GM12872 (cell line): Measurements from ENCODE around the gene CDKN2AIP.

Experiments used
- TF ChIP-seq, protein P1 (sequence below): IDR thresholded peaks from 3 replicates; pipeline ENCODE4 v1.5.1; 2011; ENCODE audit warnings: low read depth, mild to moderate bottlenecking, low read length, moderate library complexity; ENCODE audit not compliant: insufficient read depth

The CDKN2AIP gene

GRCh38 chr4:183407635-183408464, 36.6 kb upstream of the CDKN2AIP start:
- TF ChIP-seq, protein P1, sequence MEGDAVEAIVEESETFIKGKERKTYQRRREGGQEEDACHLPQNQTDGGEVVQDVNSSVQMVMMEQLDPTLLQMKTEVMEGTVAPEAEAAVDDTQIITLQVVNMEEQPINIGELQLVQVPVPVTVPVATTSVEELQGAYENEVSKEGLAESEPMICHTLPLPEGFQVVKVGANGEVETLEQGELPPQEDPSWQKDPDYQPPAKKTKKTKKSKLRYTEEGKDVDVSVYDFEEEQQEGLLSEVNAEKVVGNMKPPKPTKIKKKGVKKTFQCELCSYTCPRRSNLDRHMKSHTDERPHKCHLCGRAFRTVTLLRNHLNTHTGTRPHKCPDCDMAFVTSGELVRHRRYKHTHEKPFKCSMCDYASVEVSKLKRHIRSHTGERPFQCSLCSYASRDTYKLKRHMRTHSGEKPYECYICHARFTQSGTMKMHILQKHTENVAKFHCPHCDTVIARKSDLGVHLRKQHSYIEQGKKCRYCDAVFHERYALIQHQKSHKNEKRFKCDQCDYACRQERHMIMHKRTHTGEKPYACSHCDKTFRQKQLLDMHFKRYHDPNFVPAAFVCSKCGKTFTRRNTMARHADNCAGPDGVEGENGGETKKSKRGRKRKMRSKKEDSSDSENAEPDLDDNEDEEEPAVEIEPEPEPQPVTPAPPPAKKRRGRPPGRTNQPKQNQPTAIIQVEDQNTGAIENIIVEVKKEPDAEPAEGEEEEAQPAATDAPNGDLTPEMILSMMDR: no peak

GRCh38 chr4:183408796-183409195, 35.6 kb upstream of the CDKN2AIP start:
- TF ChIP-seq, protein P1: no peak

DNA sequence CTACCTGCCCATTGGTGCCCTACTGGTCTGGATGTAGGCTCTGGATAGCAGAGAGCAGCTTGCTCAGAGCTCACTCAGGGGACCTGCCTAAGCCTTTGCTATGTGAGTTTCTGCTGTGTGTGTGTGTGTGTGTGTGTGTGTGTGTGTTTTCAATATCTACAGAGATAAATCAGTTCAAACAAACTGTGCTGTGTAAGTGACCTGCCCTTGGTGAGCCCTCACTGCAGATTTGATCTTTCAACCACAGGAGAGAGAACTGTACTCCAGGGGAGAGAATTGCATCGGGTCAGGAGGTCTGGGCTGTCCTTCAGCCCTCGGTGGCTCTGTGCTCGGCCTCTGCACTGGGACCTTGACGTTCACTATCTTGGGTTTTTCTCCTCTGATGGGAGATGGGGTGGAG, 35.0 kb upstream of the CDKN2AIP start:
- TF ChIP-seq, protein P1: no peak

- TF ChIP-seq, protein P1: no peak
These were observed 34.5 kb upstream of the CDKN2AIP start for GRCh38 chr4:183409934-183410333.

GRCh38 chr4:183411291-183411861, 33.1 kb upstream of the CDKN2AIP start:
- TF ChIP-seq, protein P1: no peak

DNA sequence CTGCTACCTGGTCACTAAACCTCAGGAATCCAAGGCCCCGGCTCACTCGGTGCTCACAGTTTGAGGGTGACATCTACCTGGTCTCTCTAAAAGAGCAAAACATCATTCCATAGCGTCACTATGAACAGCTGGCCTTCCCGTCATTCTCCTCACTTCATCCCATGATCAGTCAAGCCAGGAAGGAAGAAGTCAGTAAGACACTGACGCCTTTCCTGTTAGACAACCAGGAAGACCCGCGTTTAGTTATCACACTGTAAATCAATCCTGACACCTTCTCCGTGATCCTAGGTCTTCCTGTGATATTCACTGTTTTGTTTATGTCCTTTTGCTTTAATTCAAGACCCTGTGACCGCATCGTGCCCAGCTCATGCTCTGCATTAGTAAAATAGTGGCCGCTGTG, 31.6 kb upstream of the CDKN2AIP start:
- TF ChIP-seq, protein P1: no peak

DNA sequence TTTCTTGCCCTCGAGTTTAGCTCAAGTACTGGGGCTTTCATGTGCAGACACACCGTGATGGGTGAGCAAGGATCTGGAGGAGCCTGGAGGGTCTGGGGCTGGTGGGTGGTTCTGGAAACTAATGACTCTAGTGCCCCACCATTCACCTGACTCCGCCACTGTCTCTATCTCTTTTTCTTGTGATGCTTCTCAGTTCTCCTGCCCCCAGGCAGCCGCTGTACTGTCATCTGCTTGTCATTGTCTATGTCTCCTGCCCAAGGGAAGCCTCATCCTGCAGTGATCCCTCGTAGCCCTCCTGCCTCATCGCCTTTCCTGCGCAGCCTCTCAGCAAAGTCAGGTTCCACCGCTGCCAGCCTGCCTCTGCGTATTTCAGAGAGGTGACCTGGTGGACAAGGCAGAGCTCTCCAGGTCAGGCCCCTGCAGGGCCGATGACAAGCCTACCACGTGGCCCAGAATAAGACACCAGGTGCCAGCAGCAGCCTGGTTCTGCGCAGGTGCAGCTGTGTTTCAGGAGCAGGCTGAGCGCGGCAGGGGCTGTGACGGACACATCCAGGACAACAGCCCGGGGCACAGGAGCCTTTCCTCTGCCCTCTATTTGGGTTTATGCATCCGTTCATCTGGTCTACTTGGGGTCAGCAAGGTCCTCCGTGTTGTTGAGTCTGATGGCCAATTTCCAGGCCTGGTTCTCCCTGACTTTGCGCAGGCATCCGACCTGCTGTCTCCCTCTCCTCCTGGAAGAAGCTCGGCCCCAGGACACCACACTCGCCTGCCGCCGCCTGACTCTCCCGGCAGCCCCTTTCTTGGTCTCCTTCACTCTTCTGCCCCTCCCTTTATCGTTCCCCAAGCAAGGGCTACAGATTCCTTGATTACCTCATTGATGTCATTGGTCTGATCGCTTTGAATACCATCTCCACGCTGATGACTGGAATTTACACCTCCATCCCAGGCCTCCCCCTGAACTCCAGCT, 30.9 kb upstream of the CDKN2AIP start:
- TF ChIP-seq, protein P1: no peak
